Measurements from ENCODE around the gene NRTN. TPM values are rescaled to one million over a fixed set of nuclear protein-coding genes. Genes with fewer than 3 reads are reported as not detected.
A peak's percentile ranks its signal among the peaks of the same experiment; 100 is the strongest.
"Not testable (repeated sequence)": the region's sequence is repeated elsewhere in the genome, so short reads cannot be mapped to it uniquely, and the experiment has no call there.

NRTN gene
- total RNA-seq, 1 experiment from 2014 or later = 0.53 TPM

- no peak for DNase-seq (ENCODE audit: low read depth)
Measured at GRCh38 chr19:5832527-5833216, 27.8 kb downstream of the NRTN start.

- DNase-seq (ENCODE audit: low read depth) = no peak
Measured at GRCh38 chr19:5837761-5838352, 33.0 kb downstream of the NRTN start.

- DNase-seq (ENCODE audit: low read depth) = no peak
Measured at GRCh38 chr19:5838353-5839064, 33.6 kb downstream of the NRTN start.

GRCh38 chr19:5839065-5840017 lies 34.5 kb downstream of the NRTN start, which contains the start of gene FUT6:
TSS of gene FUT6 (minus strand) at chr19:5839702. CDS start at chr19:5832567, 7,135 bp downstream.
- DNase-seq (ENCODE audit: low read depth) = no peak

GRCh38 chr19:5841735-5842111 lies 36.9 kb downstream of the NRTN start:
- DNase-seq (ENCODE audit: low read depth) = not testable (repeated sequence)

- no peak for DNase-seq (ENCODE audit: low read depth)
Measured at GRCh38 chr19:5843295-5843927, 38.5 kb downstream of the NRTN start.

- DNase-seq (ENCODE audit: low read depth) = no peak
Measured at GRCh38 chr19:5844456-5845433, 39.9 kb downstream of the NRTN start.

- DNase-seq (ENCODE audit: low read depth) = not testable (repeated sequence)
Measured at GRCh38 chr19:5847846-5848245, 43.0 kb downstream of the NRTN start.

GRCh38 chr19:5848621-5849020 lies 43.8 kb downstream of the NRTN start:
- DNase-seq (ENCODE audit: low read depth) = not testable (repeated sequence)

- DNase-seq (ENCODE audit: low read depth) = no peak
Measured at GRCh38 chr19:5850189-5850588, 45.3 kb downstream of the NRTN start.

GRCh38 chr19:5850743-5851293 lies 46.0 kb downstream of the NRTN start:
- peak; percentile 74 for DNase-seq (ENCODE audit: low read depth)

GRCh38 chr19:5851302-5851701 lies 46.4 kb downstream of the NRTN start, which contains the start of gene FUT3:
TSS of gene FUT3 (minus strand) at chr19:5851449.
- DNase-seq (ENCODE audit: low read depth) = no peak

GRCh38 chr19:5854121-5854520 lies 49.3 kb downstream of the NRTN start:
- not testable (repeated sequence) for DNase-seq (ENCODE audit: low read depth)

- DNase-seq (ENCODE audit: low read depth) = not testable (repeated sequence)
Measured at GRCh38 chr19:5855151-5855550, 50.3 kb downstream of the NRTN start.

GRCh38 chr19:5857203-5858081 lies 52.6 kb downstream of the NRTN start:
- no peak for DNase-seq (ENCODE audit: low read depth)

GRCh38 chr19:5863030-5863665 lies 58.3 kb downstream of the NRTN start:
- DNase-seq (ENCODE audit: low read depth) = no peak

- DNase-seq (ENCODE audit: low read depth) = no peak
Measured at GRCh38 chr19:5864013-5864720, 59.3 kb downstream of the NRTN start.

Data from HT1080 (cell line).